Parathyroid adenoma (tissue), 2 donors: ENCODE measurements around the gene PNMA6F.

ENCODE experiments used
- H2AFZ ChIP-seq: fragments of 300-600 bp; sonication (generic); one replicate; pipeline ENCODE4 v1.7.0; 2017; ENCODE audit warnings: antibody characterized with exemption, mild to moderate bottlenecking
- H3K27ac ChIP-seq: fragments of 300-600 bp; sonication (generic); one replicate; pipeline ENCODE4 v1.7.0; 2017
- H3K27me3 ChIP-seq: fragments of 300-600 bp; sonication (generic); one replicate; pipeline ENCODE4 v1.7.0; 2017; ENCODE audit warnings: low read length; ENCODE audit not compliant: control insufficient read depth, insufficient read depth
- H3K36me3 ChIP-seq: fragments of 300-600 bp; sonication (generic); one replicate; pipeline ENCODE4 v1.7.0; 2017; ENCODE audit warnings: low read length; ENCODE audit not compliant: control insufficient read depth, insufficient read depth
- H3K4me1 ChIP-seq: fragments of 300-600 bp; sonication (generic); one replicate; pipeline ENCODE4 v1.7.0; 2017; ENCODE audit warnings: control low read depth
- H3K4me2 ChIP-seq: fragments of 300-600 bp; sonication (generic); one replicate; pipeline ENCODE4 v1.7.0; 2017; ENCODE audit warnings: low read length
- H3K4me3 ChIP-seq: fragments of 300-600 bp; sonication (generic); one replicate; pipeline ENCODE4 v1.7.0; 2017; ENCODE audit warnings: low read depth, low read length
- H3K79me2 ChIP-seq: fragments of 300-600 bp; sonication (generic); one replicate; pipeline ENCODE4 v1.7.0; 2017; ENCODE audit warnings: control low read depth
- H3K9ac ChIP-seq: fragments of 300-600 bp; sonication (generic); one replicate; pipeline ENCODE4 v1.7.0; 2017; ENCODE audit warnings: mild to moderate bottlenecking
- H3K9me3 ChIP-seq: fragments of 300-600 bp; sonication (generic); one replicate; pipeline ENCODE4 v1.7.0; 2017; ENCODE audit warnings: low read length; ENCODE audit not compliant: control insufficient read depth
- TF ChIP-seq, protein P1 (sequence below): fragments of 300-600 bp; sonication (generic); IDR thresholded peaks from one replicate; pipeline ENCODE4 v1.7.0; 2017; ENCODE audit warnings: antibody characterized with exemption, mild to moderate bottlenecking
- donor health status: primary hyperparathyroidism.

PNMA6F gene

DNA sequence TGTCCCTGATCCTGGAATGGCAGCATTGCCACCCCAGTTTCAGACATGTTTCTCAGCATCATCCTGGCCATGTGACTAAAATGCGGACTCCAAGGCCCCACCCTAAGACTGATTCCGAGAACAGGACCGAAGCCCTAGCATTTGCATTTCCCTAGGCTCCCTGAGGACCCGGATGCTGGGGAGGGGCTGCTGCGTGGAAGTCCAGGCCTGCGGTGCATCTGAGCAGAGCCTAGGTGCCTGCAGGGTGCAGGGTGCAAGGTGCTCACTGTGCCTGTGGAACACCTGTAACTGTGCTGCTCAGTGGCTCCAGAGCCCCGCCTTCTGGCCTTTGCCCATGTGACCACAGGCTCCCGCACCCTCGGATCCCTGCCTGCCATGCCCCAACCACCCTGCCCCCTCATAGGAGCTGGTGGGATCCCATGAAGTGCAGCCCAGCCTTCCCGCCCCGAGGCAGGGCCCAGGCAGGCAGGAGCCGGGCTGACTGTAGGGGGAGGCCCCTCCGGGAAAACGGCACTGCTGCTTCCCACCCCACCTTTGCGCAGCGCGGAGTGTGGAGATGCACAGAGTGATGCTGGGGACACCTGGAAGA, 14.9 kb downstream of the PNMA6F start:
- H3K4me1 ChIP-seq = no peaks in the 10 kb centered on the region
- no peak overlapping the region for H2AFZ ChIP-seq
- TF ChIP-seq, protein P1, sequence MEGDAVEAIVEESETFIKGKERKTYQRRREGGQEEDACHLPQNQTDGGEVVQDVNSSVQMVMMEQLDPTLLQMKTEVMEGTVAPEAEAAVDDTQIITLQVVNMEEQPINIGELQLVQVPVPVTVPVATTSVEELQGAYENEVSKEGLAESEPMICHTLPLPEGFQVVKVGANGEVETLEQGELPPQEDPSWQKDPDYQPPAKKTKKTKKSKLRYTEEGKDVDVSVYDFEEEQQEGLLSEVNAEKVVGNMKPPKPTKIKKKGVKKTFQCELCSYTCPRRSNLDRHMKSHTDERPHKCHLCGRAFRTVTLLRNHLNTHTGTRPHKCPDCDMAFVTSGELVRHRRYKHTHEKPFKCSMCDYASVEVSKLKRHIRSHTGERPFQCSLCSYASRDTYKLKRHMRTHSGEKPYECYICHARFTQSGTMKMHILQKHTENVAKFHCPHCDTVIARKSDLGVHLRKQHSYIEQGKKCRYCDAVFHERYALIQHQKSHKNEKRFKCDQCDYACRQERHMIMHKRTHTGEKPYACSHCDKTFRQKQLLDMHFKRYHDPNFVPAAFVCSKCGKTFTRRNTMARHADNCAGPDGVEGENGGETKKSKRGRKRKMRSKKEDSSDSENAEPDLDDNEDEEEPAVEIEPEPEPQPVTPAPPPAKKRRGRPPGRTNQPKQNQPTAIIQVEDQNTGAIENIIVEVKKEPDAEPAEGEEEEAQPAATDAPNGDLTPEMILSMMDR = no peak
- no peaks in the 10 kb centered on the region for H3K9me3 ChIP-seq
- no peaks in the 10 kb centered on the region for H3K79me2 ChIP-seq
- no peak overlapping the region for H3K4me3 ChIP-seq
- H3K36me3 ChIP-seq = no peaks in the 10 kb centered on the region
- H3K27me3 ChIP-seq = no peaks in the 10 kb centered on the region
- H3K27ac ChIP-seq = no peak overlapping the region
- no peak overlapping the region for H3K9ac ChIP-seq
- H3K4me2 ChIP-seq = no peak overlapping the region

DNA sequence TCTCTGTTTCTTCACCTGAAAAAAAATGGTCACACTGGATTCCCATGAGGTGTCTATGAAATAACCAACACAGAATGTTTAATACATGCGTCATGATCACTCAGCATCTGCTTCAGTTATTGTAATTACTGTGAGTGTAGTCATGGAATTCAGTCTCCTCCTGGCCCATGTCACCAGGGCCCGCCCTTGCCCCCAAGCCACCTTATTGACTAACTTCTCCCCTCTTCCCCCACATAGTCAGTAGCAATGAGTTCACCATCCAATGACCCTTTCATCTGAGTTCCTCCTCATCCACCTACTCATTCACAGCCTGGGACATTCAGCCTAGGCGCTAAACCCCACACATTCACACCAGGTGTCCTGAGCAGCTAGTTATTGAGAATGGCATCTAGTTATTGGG, 15.6 kb downstream of the PNMA6F start:
- no peak overlapping the region for H3K4me3 ChIP-seq
- no peak overlapping the region for H3K27ac ChIP-seq
- no peak overlapping the region for H3K9ac ChIP-seq
- H3K27me3 ChIP-seq = no peaks in the 10 kb centered on the region
- no peak overlapping the region for H2AFZ ChIP-seq
- H3K36me3 ChIP-seq = no peaks in the 10 kb centered on the region
- no peaks in the 10 kb centered on the region for H3K9me3 ChIP-seq
- no peaks in the 10 kb centered on the region for H3K4me1 ChIP-seq
- no peak overlapping the region for H3K4me2 ChIP-seq
- TF ChIP-seq, protein P1 = no peak
- no peaks in the 10 kb centered on the region for H3K79me2 ChIP-seq

DNA sequence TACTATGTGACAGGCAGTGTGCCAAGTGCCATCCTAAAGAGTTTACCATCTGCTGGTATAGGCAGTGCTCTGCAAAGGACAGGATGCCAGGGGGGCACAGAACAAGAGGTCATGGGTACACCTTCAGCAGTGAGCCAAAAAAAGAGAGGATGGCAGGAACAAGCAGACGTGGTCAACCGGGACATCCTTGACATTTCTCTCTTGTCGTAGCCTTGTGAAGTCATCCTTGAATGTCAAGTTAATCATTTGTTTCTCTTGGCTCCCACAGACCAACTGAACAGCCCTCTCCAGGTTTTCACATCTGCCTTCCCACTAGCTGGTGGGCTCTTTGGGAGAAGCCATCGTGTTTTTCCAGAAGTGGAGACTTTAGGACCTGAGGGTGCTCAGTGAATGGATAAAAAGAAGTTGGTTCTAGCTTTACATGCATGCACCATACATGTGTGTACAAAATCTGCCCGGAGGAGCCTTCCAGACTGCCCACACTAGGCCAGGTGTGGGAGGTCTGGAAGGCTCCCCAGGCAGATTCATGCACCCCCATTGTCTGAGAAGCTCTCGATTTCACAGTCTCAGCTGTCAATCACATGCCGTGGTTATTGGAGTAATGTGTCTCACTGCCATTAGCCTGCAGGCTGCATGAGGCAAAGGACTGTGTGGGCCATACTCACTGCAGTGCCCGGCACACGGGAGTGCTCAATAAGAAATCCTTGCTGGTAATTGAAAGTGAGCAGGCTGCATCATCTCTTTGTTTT, 16.4 kb downstream of the PNMA6F start:
- no peaks in the 10 kb centered on the region for H3K9me3 ChIP-seq
- no peak overlapping the region for H3K4me2 ChIP-seq
- TF ChIP-seq, protein P1 = no peak
- no peak overlapping the region for H3K4me3 ChIP-seq
- H3K9ac ChIP-seq = no peak overlapping the region
- no peaks in the 10 kb centered on the region for H3K79me2 ChIP-seq
- no peaks in the 10 kb centered on the region for H3K4me1 ChIP-seq
- no peak overlapping the region for H2AFZ ChIP-seq
- no peaks in the 10 kb centered on the region for H3K36me3 ChIP-seq
- H3K27ac ChIP-seq = no peak overlapping the region
- H3K27me3 ChIP-seq = no peaks in the 10 kb centered on the region

DNA sequence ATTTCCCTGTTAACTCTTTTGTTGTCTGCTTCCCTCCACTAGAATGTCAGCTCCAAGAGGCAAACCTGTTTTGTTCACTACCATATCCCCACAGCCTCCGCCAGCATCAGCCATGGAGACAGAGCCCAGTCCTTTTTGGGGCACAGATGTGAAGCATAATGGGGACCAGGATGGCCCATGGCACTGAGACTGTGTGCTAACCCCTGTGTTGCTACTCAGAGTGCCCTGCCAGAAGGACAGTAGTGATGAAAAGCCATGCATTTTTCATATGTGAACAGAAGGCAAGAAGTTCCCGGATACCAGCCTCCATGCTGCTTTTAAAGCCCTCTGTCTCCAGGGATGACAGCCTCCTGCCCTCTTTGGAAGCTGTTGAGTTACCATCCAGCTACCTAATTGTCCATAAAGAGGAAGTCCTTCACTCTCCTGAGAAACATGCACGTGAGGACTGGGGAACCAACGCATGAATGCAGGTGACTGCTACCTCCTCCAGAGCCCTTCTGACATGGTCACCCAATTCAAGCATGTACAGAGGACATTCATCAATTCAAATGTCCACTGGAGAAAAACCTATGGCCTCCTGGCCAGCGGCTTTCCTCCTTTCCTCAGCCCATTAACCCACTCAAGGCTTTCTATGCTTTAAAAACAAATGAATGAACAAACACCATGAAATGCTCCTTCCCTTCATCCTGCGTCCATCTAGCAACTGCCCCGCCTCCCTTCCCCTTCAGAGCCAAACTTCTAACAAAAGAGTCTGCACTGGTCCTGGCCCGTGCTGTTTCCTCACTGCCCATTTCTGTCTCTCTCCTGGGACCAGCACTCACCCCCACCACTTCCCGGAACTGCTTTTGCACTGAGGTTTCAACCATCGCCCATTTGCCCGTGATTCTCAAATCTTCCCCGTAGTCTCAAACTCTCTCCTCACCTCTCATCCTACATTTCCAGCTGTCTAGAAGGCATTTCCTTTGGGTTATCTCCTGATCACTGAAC, 18.0 kb downstream of the PNMA6F start:
- H3K27me3 ChIP-seq = no peaks in the 10 kb centered on the region
- TF ChIP-seq, protein P1 = no peak
- H3K79me2 ChIP-seq = no peaks in the 10 kb centered on the region

More for the DNA sequence above, 18.0 kb downstream of the PNMA6F start:
- no peaks in the 10 kb centered on the region for H3K9me3 ChIP-seq
- H2AFZ ChIP-seq = no peak overlapping the region
- no peak overlapping the region for H3K27ac ChIP-seq
- H3K4me2 ChIP-seq = no peak overlapping the region
- no peaks in the 10 kb centered on the region for H3K4me1 ChIP-seq
- no peaks in the 10 kb centered on the region for H3K36me3 ChIP-seq
- no peak overlapping the region for H3K4me3 ChIP-seq
- no peak overlapping the region for H3K9ac ChIP-seq
